ENCODE measurements around the gene CRAMP1.

Gene CRAMP1

GRCh38 chr16:1632638-1632970 lies 20.4 kb downstream of the CRAMP1 start:
- DNase-seq (ENCODE audit: low read depth): no peak

- no peak for DNase-seq (ENCODE audit: low read depth)
These were observed 21.1 kb downstream of the CRAMP1 start for GRCh38 chr16:1633310-1633709.

- DNase-seq (ENCODE audit: low read depth): no peak
These were observed 22.4 kb downstream of the CRAMP1 start for GRCh38 chr16:1634541-1634940.

GRCh38 chr16:1635070-1635469 lies 22.9 kb downstream of the CRAMP1 start:
- DNase-seq (ENCODE audit: low read depth): no peak

GRCh38 chr16:1637526-1637925 lies 25.4 kb downstream of the CRAMP1 start:
- DNase-seq (ENCODE audit: low read depth): no peak

- DNase-seq (ENCODE audit: low read depth): no peak
These were observed 26.6 kb downstream of the CRAMP1 start for GRCh38 chr16:1638757-1639156.

- DNase-seq (ENCODE audit: low read depth): no peak
These were observed 27.1 kb downstream of the CRAMP1 start for GRCh38 chr16:1639282-1639681.

GRCh38 chr16:1639860-1640259 lies 27.7 kb downstream of the CRAMP1 start:
- no peak for DNase-seq (ENCODE audit: low read depth)

- no peak for DNase-seq (ENCODE audit: low read depth)
These were observed 28.2 kb downstream of the CRAMP1 start for GRCh38 chr16:1640261-1640941.

GRCh38 chr16:1641261-1641660 lies 29.1 kb downstream of the CRAMP1 start:
- no peak for DNase-seq (ENCODE audit: low read depth)

- DNase-seq (ENCODE audit: low read depth): no peak
These were observed 30.0 kb downstream of the CRAMP1 start for GRCh38 chr16:1642148-1642547.

- no peak for DNase-seq (ENCODE audit: low read depth)
These were observed 30.6 kb downstream of the CRAMP1 start for GRCh38 chr16:1642753-1643152.

GRCh38 chr16:1643521-1643920 lies 31.4 kb downstream of the CRAMP1 start:
- no peak for DNase-seq (ENCODE audit: low read depth)

- DNase-seq (ENCODE audit: low read depth): no peak
These were observed 33.9 kb downstream of the CRAMP1 start for GRCh38 chr16:1645914-1646525.

- DNase-seq (ENCODE audit: low read depth): no peak
These were observed 35.7 kb downstream of the CRAMP1 start for GRCh38 chr16:1647856-1648255.

GRCh38 chr16:1650131-1650530 lies 38.0 kb downstream of the CRAMP1 start:
- DNase-seq (ENCODE audit: low read depth): no peak

- no peak for DNase-seq (ENCODE audit: low read depth)
These were observed 39.2 kb downstream of the CRAMP1 start for GRCh38 chr16:1651094-1651973.

- no peak for DNase-seq (ENCODE audit: low read depth)
These were observed 39.8 kb downstream of the CRAMP1 start for GRCh38 chr16:1651974-1652312.

- no peak for DNase-seq (ENCODE audit: low read depth)
These were observed 40.9 kb downstream of the CRAMP1 start for GRCh38 chr16:1653023-1653422.

- DNase-seq (ENCODE audit: low read depth): no peak
These were observed 42.5 kb downstream of the CRAMP1 start for GRCh38 chr16:1654505-1655268.

GRCh38 chr16:1655269-1655807 lies 43.2 kb downstream of the CRAMP1 start:
- DNase-seq (ENCODE audit: low read depth): no peak

Data from activated T-helper 1 cell treated with Interleukin-2 at 50 U/mL for 16 hours (primary cell).